NCI-H1417 (cell line): ENCODE data around the gene UBN1.
A peak's percentile ranks its signal among the peaks of the same experiment; 100 is the strongest.

Experiments
- DNase-seq, 3 experiments: peaks; one replicate each; lab custom pipeline; 2025; lab: John Stamatoyannopoulos, UW

Gene UBN1

GRCh38 chr16:4825196-4825595 is 22.1 kb upstream of the UBN1 start:
- DNase-seq, result no peak

- no peak for DNase-seq
Observed at GRCh38 chr16:4826526-4826925, 20.8 kb upstream of the UBN1 start.

DNA sequence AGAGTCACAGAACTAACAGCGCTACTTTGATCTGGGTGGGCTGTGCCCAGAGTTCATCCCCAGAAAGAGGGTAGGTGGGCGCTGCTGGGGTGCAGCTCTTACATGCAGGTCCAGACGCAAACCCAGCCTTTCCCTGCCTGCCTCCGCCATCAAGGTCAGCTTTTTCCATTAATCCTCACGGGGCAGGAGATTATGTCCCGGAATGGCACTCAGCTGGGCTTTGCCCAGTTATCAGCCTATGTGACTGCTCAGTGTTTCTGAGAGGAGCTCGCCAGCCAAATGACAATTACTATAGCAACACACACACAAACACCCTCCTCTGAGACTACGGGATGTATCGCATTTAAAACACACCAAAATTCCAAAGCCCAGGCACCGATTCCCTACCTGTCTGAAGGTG is 20.3 kb upstream of the UBN1 start:
- DNase-seq, result no peak

GRCh38 chr16:4828567-4829321 is 18.5 kb upstream of the UBN1 start:
- no peak for DNase-seq

DNA sequence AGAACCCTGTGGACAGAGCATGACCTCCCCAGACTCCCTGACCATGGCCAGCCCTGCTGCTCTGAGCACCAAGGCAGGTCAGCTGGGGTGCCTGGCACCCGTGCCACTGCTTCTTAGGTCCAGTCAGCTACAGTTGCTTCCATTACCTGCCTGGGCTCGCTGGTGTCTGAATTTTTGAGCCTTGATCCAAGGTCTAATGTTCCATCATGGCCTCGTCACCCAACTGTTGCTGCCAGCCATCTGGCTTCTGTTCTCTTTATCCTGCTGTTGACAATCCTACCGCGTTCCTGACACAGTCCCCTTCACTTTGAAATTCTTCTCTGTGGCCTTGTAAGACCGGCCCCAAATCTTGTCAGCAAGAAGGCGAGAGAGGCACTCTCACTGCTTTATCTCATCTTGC is 16.9 kb upstream of the UBN1 start:
- DNase-seq, result no peak

DNA sequence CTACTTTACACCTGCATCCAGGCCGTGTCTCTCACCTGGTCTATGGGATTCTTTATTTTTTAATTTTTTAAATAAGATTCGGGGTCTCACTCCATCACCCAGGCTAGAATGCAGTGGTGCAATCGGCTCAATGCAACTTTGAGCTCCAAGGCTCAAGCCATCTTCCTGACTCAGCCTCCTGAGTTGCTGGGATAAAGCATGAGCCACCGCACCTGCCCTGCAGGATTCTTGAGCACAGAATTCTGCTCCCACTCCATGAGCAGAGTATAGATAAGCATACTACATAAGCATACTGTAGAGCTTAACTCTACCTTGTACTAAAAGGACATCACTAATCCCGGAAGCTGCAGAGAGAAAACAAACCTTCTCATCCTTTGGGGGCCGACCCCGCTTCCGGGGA is 15.7 kb upstream of the UBN1 start:
- DNase-seq, result no peak

DNA sequence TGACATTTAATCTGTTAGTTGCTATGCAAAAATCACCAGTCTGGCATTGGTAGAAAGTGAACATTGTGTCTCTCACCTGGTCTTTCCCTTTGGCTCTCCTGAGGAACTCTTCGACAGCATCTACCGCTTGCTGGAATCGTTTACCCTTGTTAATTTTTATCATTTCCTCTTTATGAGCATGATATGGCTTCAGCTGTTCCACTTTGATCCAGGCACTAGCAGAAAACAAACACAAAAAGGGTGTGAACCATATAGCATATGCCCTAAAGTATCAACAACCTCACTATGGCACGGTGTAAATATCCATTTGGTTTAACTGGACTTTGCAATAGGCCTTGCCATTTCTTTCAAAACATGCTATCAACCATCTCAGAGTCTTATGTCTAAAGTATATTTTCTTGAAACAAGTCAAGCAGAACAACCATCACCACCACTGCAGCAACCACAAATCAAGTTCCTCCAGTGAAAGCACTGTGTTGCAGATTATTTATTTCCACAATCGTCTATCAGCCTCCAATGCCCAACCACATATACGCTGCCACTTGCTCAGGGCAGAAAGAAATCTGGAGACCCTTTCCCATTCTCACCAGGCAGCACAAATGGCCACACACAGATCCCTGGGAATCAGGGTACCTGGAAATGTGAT is 14.5 kb upstream of the UBN1 start:
- DNase-seq, result no peak

DNA sequence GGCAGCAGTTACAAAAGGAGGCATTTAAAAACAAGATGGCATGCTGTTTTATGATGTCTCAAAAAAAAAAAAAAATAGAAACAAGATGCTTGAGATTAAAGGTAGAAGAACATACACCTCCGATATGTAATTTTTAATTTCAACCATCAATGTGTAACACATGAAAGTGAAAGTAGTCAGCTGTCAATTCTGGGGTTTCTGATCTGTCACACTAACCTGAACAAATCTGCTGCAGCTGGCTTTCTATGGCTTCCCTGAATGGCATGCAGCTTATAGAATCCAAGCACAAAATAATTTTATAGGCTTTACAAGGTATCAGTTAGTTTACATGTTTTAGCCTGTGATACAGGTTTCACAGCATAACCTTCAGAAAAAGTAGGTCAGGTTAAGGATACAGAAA is 13.7 kb upstream of the UBN1 start:
- DNase-seq, result no peak

DNA sequence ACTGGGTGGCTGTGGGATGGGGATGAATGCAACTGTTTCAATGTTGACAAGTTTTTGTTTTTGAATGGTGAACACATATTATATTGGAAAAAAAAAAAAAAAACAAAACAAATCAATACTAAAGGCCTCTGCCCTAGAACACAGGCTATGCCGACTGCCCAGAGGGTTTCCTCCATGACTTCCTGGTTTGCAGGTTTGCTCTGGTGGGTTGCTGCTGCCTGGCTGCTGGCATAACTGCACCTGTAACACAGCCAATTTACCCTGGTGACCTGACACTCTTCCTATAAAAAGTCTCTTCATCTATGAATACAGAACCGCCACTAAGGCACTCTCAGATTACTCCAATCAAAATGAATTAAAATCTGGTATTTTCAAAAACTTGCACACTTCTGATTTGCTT is 10.6 kb upstream of the UBN1 start:
- DNase-seq, result no peak

- no peak for DNase-seq
Observed at GRCh38 chr16:4837733-4838501, 9.4 kb upstream of the UBN1 start.

GRCh38 chr16:4839942-4840341 is 7.3 kb upstream of the UBN1 start:
- DNase-seq, result no peak

- no peak for DNase-seq
Observed at GRCh38 chr16:4840984-4841383, 6.3 kb upstream of the UBN1 start.

DNA sequence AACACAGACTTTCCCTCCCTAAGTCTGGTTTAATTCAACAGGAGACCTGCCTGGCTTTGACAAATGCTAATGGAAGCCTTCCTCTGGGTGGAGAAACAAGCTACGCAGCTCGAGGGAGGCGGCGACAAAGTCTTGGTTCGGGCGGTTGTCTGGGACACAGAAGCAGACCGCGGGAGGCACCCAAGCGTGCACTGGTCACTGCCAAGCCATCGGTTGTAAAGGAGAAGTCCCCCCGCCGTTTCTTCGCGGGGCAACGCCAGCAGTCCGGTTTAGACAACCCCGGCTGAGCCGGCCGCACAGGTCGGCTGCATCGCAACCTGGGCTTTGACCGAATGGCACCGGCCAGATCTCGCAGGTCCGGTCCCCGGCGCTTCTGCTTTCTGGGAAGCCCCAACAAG is 779 bp upstream of the UBN1 start:
- DNase-seq, result peak; percentile 0 to 44 (median 42)

DNA sequence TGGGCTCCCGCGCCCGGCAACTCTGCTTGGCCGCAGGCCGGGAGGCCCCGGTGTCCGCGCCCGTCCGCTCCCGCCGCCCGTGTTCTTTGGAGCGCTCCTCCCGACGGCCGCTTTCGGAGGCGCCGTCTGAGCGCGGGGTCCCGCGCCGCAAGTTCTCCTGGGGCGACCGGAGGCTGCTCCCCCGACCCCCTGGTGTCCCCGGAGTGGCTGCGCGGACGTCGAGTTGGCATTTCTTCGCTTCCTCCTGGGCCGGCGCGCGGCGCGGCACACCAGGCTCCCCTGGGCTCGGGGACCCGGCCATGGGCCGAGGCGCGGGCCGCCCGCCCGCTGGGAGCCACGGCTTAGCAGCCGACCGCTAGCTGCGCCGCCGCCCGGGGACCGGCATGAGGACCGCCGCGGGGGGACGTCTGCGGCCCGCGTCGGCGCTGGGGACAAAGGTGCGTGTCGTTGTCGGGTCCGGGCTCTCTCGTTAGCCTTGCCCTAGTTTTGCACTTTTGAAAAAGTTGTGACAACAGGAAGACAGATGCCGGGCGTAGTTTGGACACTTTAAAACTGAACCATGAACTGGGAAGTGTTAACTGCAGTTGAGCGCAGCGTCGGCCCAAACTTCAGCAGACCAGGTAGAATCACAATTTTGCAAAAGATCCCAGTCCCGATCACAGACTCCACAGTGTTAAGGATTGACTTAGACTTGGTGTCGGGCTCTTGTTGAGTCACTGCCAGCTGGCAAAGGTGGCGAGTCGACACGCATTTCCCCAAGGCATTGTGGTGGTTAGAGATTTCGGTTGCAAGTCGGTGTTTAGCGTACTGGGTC is 700 bp downstream of the UBN1 start:
- peak in 1 of 3 experiments; percentile 46 for DNase-seq

DNA sequence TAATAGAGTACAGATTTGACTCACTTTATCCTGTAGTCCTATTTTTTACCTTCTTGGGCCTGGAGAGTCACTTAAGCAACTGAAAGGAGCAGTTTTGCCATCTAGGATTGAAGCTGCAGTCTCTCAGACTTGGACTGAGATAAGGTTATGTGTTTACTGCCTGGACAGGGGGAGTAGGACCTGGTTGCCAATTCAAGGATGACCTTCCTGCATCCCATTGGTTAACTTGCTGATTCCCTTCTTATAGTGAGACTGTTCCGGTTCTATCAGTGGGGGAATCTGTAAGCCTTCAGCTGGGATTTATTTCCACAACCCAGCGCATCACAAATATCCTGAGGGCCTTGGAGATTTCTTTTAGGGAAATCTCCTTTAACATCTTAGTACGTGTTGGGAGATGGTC is 2.9 kb downstream of the UBN1 start:
- no peak for DNase-seq

- DNase-seq, result no peak
Observed at GRCh38 chr16:4852221-4852872, 5.1 kb downstream of the UBN1 start.

DNA sequence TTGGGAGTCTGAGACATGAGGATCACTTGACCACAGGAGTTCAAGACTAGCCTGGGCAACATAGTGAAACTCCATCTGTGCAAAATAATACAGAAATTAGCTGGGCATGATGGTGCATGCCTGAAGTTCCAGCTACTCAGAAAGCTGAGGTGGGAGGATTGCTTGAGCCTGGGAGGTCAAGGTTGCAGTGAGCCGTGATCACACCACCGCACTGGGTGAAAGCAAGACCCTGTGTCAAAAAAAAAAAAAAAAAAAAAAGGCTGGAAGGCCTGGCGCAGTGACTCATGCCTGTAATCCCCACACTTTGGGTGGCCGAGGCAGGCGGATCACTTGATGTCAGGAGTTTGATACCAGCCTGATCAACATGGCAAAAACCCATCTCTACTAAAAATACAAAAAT is 8.1 kb downstream of the UBN1 start:
- no peak for DNase-seq

- no peak for DNase-seq
Observed at GRCh38 chr16:4855804-4856203, 8.5 kb downstream of the UBN1 start.

- no peak for DNase-seq
Observed at GRCh38 chr16:4859190-4859899, 12.1 kb downstream of the UBN1 start.

GRCh38 chr16:4859900-4860255 is 12.6 kb downstream of the UBN1 start:
- DNase-seq, result no peak

GRCh38 chr16:4860727-4861342 is 13.6 kb downstream of the UBN1 start:
- DNase-seq, result no peak
